Measurements from ENCODE around the gene GNL2. TPM values are rescaled to one million over a fixed set of nuclear protein-coding genes. Genes with fewer than 3 reads are reported as not detected.

Gene GNL2
- total RNA-seq, 1 donor from 2014 or later = 76.6 TPM

GRCh38 chr1:37606481-37607263, 10.9 kb upstream of the GNL2 start:
- no peaks in the 10 kb centered on the region for H3K36me3 Mint-ChIP-seq (ENCODE audit: low read depth)
- no peak for TF ChIP-seq CTCF (conservative IDR thresholded peaks at IDR 0.05)
- no peaks in the 10 kb centered on the region for H3K4me1 Mint-ChIP-seq
- no peak overlapping the region for H3K27ac Mint-ChIP-seq (ENCODE audit: unreplicated experiment)
- H3K4me3 Mint-ChIP-seq = no peak overlapping the region
- H3K9me3 Mint-ChIP-seq = no peaks in the 10 kb centered on the region
- peaks cover 43% of the 10 kb centered on the region for H3K27me3 Mint-ChIP-seq (ENCODE audit: low read depth)
- DNase-seq (ENCODE audit: low read depth, low spot score) = no peak

GRCh38 chr1:37605806-37606474, 10.2 kb upstream of the GNL2 start:
- DNase-seq (ENCODE audit: low read depth, low spot score) = no peak
- TF ChIP-seq CTCF (conservative IDR thresholded peaks at IDR 0.05) = no peak
- no peaks in the 10 kb centered on the region for H3K9me3 Mint-ChIP-seq
- no peak overlapping the region for H3K27ac Mint-ChIP-seq (ENCODE audit: unreplicated experiment)
- no peaks in the 10 kb centered on the region for H3K36me3 Mint-ChIP-seq (ENCODE audit: low read depth)
- H3K4me1 Mint-ChIP-seq = no peaks in the 10 kb centered on the region
- peaks cover 43% of the 10 kb centered on the region for H3K27me3 Mint-ChIP-seq (ENCODE audit: low read depth)
- no peak overlapping the region for H3K4me3 Mint-ChIP-seq

GRCh38 chr1:37605061-37605650, 9.4 kb upstream of the GNL2 start:
- Mint-ChIP-seq H3K4me1 (no peaks in the 10 kb centered on the region), H3K9me3 (no peaks in the 10 kb centered on the region), H3K27ac (ENCODE audit: unreplicated experiment) (no peak overlapping the region), H3K27me3 (ENCODE audit: low read depth) (peaks cover 45% of the 10 kb centered on the region), H3K4me3 (no peak overlapping the region), H3K36me3 (ENCODE audit: low read depth) (no peaks in the 10 kb centered on the region)
- no peak for TF ChIP-seq CTCF (conservative IDR thresholded peaks at IDR 0.05)
- DNase-seq (ENCODE audit: low read depth, low spot score) = no peak

- TF ChIP-seq CTCF (conservative IDR thresholded peaks at IDR 0.05) = peak; percentile 78
- no peaks in the 10 kb centered on the region for H3K36me3 Mint-ChIP-seq (ENCODE audit: low read depth)
- H3K27me3 Mint-ChIP-seq (ENCODE audit: low read depth) = peaks cover 63% of the 10 kb centered on the region
- no peak overlapping the region for H3K27ac Mint-ChIP-seq (ENCODE audit: unreplicated experiment)
- DNase-seq (ENCODE audit: low read depth, low spot score) = peak; percentile 30
- H3K9me3 Mint-ChIP-seq = no peaks in the 10 kb centered on the region
- peak overlapping the region; percentile 6 for H3K4me3 Mint-ChIP-seq
- H3K4me1 Mint-ChIP-seq = no peaks in the 10 kb centered on the region
Observed at GRCh38 chr1:37602750-37603694, 7.3 kb upstream of the GNL2 start.

GRCh38 chr1:37601441-37601840, 5.7 kb upstream of the GNL2 start:
- no peak overlapping the region for H3K4me3 Mint-ChIP-seq
- peaks cover 79% of the 10 kb centered on the region for H3K27me3 Mint-ChIP-seq (ENCODE audit: low read depth)
- H3K36me3 Mint-ChIP-seq (ENCODE audit: low read depth) = no peaks in the 10 kb centered on the region
- no peaks in the 10 kb centered on the region for H3K9me3 Mint-ChIP-seq
- H3K4me1 Mint-ChIP-seq = peaks cover 1% of the 10 kb centered on the region
- DNase-seq (ENCODE audit: low read depth, low spot score) = no peak
- no peak for TF ChIP-seq CTCF (conservative IDR thresholded peaks at IDR 0.05)
- H3K27ac Mint-ChIP-seq (ENCODE audit: unreplicated experiment) = no peak overlapping the region
